ENCODE data around the gene TREX2. TPM values are rescaled to one million over a fixed set of nuclear protein-coding genes. Genes with fewer than 3 reads are reported as not detected.

The TREX2 gene
- total RNA-seq, 1 experiment from 2014 or later: 1.1 TPM

- no peak overlapping the region for H3K9ac ChIP-seq (ENCODE audit: extremely low read depth, insufficient read length, low read length)
- H3K27me3 ChIP-seq (ENCODE audit: insufficient read depth, low read length): no peaks in the 10 kb centered on the region
- H3K9me3 Mint-ChIP-seq: peaks cover 28 to 47% of the 10 kb centered on the region in 2 experiments
- no peak overlapping the region for H2AFZ ChIP-seq (ENCODE audit: low read length)
- no peak overlapping the region for H2BK5ac ChIP-seq (ENCODE audit: insufficient read length, low read length)
- peaks cover 0 to 2% of the 10 kb centered on the region in 2 experiments; a peak in 1 of 4 replicates for H3K4me1 Mint-ChIP-seq
- no peaks in the 10 kb centered on the region; the same call in none of the 2 replicates for H3K27me3 Mint-ChIP-seq (ENCODE audit: low read depth)
- H4K8ac ChIP-seq (replicated peaks; ENCODE audit: insufficient read length, low read depth, low read length): no peak overlapping the region
- H3K36me3 Mint-ChIP-seq (ENCODE audit: insufficient read depth in 1 of 3, low read depth in 3 of 3): peaks cover 0 to 4% (median 0%) of the 10 kb centered on the region in 3 experiments; a peak in 1 of 7 replicates
- H3K27ac ChIP-seq (ENCODE audit: insufficient read length, low read depth, low read length): no peak overlapping the region
- no peak overlapping the region for H4K91ac ChIP-seq (ENCODE audit: insufficient read length, low read depth, low read length)
- no CpG with 5 or more reads among the region's 10 CpGs for WGBS (ENCODE audit: extremely low coverage, insufficient read length, low lambda C conversion rate)
- H3K27ac Mint-ChIP-seq: no peak overlapping the region
- TF ChIP-seq, protein P1, sequence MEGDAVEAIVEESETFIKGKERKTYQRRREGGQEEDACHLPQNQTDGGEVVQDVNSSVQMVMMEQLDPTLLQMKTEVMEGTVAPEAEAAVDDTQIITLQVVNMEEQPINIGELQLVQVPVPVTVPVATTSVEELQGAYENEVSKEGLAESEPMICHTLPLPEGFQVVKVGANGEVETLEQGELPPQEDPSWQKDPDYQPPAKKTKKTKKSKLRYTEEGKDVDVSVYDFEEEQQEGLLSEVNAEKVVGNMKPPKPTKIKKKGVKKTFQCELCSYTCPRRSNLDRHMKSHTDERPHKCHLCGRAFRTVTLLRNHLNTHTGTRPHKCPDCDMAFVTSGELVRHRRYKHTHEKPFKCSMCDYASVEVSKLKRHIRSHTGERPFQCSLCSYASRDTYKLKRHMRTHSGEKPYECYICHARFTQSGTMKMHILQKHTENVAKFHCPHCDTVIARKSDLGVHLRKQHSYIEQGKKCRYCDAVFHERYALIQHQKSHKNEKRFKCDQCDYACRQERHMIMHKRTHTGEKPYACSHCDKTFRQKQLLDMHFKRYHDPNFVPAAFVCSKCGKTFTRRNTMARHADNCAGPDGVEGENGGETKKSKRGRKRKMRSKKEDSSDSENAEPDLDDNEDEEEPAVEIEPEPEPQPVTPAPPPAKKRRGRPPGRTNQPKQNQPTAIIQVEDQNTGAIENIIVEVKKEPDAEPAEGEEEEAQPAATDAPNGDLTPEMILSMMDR (conservative IDR thresholded peaks at IDR 0.05): no peak
- H3K14ac ChIP-seq (ENCODE audit: insufficient read depth, low read length): no peak overlapping the region; the same call in 1 of the 2 replicates
- DNase-seq: no peak
- H2BK12ac ChIP-seq (ENCODE audit: insufficient read length, low read depth, low read length): no peak overlapping the region
- no peak overlapping the region for H3K4me2 ChIP-seq (ENCODE audit: insufficient read depth, insufficient read length, low read length)
- no peaks in the 10 kb centered on the region for H3K4me1 ChIP-seq (ENCODE audit: insufficient read depth, low read length)
- no peak overlapping the region for H3K18ac ChIP-seq (ENCODE audit: insufficient read length, low read depth, low read length)
- H2AK5ac ChIP-seq (ENCODE audit: insufficient read length, low read length): no peak overlapping the region
- H3K9me3 ChIP-seq (ENCODE audit: control insufficient read depth, low read depth, low read length): peaks cover 14% of the 10 kb centered on the region
- no peak overlapping the region for H3K56ac ChIP-seq (ENCODE audit: insufficient read length, low read depth, low read length)
- no peaks in the 10 kb centered on the region for H4K20me1 ChIP-seq (ENCODE audit: control insufficient read depth, insufficient read depth, insufficient read length)
- no peak overlapping the region for H4K5ac ChIP-seq (ENCODE audit: insufficient read length, low read depth, low read length)
- H3K79me2 ChIP-seq (ENCODE audit: insufficient read depth, low read length): no peaks in the 10 kb centered on the region
- no peak overlapping the region for H3T11ph ChIP-seq (ENCODE audit: low read length)
- no peak overlapping the region for H3K4me3 Mint-ChIP-seq
- no peak overlapping the region for H2BK120ac ChIP-seq (ENCODE audit: low read depth, low read length, poor library complexity, severe bottlenecking)
- no peak overlapping the region for H3K23ac ChIP-seq (ENCODE audit: insufficient read length, low read depth, low read length)
- no peak overlapping the region for H3K4ac ChIP-seq (ENCODE audit: low read depth, low read length)
- no peaks in the 10 kb centered on the region for H3K23me2 ChIP-seq (ENCODE audit: insufficient read length, low read depth, low read length, poor library complexity, severe bottlenecking)
- H2BK20ac ChIP-seq (ENCODE audit: low read depth, low read length, poor library complexity, severe bottlenecking): no peak overlapping the region
- H2BK15ac ChIP-seq (ENCODE audit: low read depth, low read length): no peak overlapping the region
- H3K79me1 ChIP-seq (ENCODE audit: insufficient read depth, low read depth, low read length, poor library complexity, severe bottlenecking): no peaks in the 10 kb centered on the region
These were observed 40.3 kb upstream of the TREX2 start for GRCh38 chrX:153486171-153486570.

All from H9 (cell line).